ENCODE results near the gene MRPS31. TPM values are rescaled to one million over a fixed set of nuclear protein-coding genes. Genes with fewer than 3 reads are reported as not detected.
A peak's percentile ranks its signal among the peaks of the same experiment; 100 is the strongest.

The MRPS31 gene
- 25.5 TPM for total RNA-seq

DNA sequence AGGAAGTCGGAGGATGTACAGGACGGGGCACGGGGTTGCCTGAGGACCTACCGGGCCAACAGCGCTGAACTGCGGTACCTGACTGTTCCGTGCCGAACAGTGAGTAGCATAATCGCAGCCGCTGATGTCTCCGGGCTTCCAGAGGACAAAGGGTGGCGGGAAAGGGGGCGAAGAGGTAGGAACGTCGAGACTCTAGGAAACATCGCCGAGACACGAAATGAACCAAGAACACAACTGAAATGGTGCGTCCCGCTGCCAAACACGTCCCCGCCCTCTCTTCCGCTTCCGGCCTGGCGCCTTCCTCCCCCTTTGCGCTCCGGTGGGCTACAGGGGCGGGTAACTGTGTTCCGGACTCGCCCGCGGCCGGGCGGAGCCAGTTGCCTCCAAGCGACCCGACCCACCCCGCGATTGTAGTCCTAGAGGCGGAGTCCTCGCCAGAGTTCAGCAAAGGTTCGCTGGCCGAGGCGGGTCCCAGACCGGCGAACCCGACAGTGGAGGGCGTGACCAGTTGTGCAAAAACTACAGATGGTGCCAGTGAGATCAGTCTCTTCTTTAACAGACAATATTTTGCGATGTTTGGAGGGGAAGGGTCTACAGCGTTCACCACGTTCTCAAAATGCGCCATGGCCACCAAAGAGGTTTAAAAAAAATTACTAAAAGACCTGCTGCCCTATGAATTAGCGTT is at the start of gene MRPS31:
MRPS31 (minus strand) TSS at position 257 of the 685 bp plus-strand sequence; CDS start at position 203, 54 bp downstream.
- DNase-seq (ENCODE audit: low spot score) = peak; percentile 96

DNA sequence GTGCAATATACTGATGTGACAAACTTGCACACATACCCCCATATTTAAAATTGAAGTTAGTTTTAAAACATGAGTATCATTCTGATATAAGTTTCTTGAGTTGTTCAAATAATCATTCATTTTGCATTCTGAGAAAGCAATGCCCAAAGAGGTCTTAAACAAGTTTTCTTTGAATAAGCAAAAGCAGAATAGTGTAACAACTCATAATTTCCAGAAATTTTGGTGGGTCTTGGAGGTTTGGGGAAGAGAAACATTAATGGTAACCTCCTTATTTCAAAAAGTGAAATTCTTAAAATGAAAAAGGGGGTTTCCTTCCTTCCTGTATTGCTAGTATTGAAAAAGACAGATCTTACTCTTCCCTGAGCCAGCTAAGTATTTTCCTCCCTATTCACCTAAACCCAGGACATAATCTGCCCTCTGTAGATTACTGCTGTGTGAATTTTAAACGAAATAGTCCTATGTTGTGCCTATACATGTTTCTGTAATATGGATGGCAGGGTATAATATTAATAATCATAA is 48.9 kb upstream of the MRPS31 start:
- no peak for DNase-seq (ENCODE audit: low spot score)

DNA sequence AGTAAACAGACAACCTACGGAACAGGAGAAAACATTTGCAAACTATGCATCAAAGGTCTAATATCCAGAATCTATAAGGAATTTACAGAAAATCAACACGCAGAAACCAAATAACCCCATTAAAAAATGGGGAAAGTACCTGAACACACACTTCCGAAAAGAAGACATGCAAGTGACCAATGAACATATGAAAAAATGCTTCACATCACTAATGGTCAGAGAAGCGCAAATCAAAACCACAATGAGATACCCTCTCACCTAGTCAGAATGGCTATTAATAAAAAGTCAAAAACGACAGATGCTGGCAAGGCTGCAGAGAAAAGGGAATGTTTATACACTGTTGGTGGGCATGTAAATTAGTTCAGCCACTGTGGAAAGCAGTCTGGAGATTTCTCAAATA is 47.9 kb upstream of the MRPS31 start:
- DNase-seq (ENCODE audit: low spot score) = no peak

DNA sequence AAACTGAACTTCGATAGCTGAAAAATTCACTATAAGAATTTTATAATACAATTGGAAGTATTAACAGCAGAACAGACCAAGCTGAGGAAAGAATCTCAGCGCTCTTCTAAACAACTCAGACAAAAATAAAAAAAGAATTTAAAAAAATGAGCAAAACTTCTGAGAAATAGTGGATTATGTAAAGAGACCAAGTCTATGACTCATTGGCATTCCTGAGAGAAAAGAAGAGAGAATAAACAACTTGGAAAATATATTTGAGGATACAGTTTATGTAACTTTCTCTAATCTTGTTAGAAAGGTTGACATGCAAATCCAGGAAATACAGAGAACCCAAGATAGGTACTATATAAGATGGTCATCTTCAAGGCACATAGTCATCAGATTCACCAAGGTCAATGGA is 43.8 kb upstream of the MRPS31 start:
- DNase-seq (ENCODE audit: low spot score) = no peak

DNA sequence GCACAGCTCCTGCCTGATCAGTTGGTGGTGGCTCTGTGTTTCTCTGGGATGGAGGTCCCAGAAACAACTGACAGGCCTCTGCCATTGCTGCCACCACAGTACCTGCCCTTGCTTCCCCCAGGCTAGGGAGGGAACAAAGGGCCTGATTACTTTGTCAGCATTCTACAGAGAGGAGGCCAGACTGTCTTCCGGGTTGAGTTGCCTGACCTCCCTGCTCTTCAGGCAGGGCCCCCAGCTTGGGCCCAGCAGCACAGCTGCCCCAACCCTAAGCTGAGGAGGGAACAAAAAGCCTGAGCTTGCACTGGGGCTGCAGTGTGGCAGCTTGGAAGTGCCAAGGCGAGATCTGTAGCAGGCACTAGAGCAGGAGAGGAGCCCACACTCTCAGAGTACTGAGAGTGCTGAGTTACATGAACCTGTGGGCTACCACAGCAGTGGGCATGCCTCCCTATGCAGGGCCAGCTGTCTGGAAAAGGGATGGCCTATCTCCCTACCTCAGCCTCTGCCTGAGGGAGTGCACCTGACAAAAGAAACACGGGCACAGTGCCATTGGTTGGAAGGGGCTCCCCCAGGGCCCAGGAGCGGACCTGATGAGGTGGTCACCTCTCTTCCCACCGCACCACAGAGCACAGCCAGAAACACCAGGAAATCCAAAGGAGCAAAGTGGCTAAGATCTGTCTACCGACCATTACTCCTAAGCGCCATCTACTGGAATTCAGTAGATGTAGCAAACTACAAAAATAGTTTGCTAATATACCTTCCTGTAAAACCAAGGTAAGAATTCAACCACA is 42.9 kb upstream of the MRPS31 start:
- no peak for DNase-seq (ENCODE audit: low spot score)

DNA sequence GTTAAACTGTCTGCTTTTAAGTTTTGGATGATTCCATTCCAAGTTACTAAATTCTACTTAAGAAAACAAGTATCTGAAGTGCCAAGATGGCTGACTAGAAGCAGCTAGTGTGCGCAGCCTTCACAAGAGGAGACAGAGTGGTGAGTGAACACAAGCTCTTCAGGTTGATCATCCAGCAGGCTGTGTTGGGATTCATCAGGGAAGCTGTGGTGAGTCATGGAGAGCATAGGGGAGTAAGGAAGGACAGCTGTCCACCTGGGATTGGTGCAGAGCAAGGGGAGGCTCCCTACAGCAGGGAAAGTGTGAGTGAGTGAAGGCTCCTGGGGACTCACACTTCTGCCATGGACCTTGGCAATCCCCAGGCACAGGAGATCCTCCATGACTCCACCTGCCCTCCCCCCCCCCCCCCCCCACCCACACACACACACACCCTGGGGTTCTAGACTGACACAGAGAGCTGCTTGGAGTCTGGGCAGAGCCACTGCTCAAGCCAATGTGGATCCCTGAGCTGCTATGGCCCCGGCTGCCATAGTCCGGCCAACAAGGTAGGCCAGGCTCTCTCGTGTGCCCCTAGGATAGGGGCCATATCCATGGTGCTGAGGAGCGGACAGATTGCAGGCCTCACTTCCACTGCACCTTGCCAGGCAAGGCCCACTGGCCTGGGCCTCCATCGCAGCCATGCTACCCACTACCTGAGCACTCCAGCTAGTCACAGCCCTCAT is 41.9 kb upstream of the MRPS31 start:
- DNase-seq (ENCODE audit: low spot score) = no peak

DNA sequence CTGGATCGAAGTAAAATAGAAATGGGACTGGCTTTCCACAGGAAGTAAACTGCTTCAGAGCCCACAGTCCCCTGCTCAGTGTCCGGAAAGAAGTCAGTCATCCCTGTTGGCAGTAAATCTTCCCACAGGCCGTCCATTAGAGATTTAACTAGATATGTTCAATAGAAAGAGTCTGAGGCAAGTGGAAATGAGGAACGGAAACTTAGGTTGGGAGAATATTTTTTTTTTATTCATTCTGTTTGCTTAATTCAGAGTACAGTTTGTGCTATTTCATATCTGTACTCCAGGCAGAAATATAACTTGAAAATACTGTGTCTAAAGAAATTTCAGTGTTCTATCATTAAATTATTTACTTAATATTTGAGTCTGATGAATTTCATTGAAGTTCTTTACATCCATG is 41.1 kb upstream of the MRPS31 start:
- no peak for DNase-seq (ENCODE audit: low spot score)

DNA sequence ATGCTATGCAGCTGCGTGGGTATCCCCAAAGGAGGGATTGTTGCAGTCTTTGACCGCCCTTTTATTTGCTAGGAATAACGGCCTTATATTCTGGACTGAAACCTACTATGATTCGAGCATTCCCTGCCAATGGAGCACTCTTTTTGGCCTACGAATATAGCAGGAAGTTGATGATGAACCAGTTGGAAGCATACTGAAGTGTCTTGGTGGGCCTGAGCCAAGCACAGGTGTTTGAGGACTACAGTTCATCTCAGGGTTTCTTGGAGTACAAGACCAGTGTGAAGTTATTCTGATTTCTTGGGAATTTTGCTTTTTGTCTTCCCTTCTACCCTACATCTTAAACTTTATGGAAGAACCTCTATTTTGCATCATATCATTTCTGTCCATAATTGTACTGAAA is 38.5 kb upstream of the MRPS31 start:
- DNase-seq (ENCODE audit: low spot score) = no peak

DNA sequence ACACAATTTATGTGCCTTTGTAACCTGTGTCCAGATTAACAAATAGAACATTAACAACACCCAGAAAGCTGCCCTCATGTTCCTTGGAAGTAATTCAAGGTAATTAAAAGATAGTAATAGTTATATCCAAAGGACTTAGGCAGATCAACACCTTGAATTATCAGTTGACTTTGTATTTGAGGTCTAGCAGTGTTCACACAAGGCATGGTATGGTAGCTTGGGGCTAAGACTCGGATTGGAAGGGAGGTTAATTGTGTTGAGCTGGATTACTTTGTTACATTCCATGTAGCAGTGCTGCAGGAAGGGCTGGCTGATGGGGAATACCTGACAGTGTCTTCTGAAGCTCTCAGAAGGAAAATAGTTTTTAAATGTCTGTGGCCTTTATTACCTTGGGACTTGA is 35.3 kb upstream of the MRPS31 start:
- no peak for DNase-seq (ENCODE audit: low spot score)

DNA sequence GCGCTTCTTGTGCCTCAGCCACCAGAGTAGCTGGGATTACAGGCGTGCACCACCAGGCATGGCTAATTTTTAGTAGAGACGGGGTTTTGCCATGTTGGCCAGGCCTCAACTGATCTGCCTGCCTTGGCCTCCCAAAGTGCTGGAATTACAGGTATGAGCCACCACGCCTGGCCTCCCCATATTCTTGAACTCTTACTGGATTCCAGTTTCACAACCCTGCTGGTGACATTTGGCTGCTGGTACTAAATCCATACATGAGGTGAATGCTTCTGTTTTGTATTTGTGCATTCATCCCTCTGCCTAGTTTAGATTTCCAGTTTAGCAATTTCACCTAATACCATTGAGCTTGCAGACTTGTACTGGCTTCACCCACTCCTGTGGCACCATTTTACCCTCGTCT is 32.3 kb upstream of the MRPS31 start:
- no peak for DNase-seq (ENCODE audit: low spot score)

DNA sequence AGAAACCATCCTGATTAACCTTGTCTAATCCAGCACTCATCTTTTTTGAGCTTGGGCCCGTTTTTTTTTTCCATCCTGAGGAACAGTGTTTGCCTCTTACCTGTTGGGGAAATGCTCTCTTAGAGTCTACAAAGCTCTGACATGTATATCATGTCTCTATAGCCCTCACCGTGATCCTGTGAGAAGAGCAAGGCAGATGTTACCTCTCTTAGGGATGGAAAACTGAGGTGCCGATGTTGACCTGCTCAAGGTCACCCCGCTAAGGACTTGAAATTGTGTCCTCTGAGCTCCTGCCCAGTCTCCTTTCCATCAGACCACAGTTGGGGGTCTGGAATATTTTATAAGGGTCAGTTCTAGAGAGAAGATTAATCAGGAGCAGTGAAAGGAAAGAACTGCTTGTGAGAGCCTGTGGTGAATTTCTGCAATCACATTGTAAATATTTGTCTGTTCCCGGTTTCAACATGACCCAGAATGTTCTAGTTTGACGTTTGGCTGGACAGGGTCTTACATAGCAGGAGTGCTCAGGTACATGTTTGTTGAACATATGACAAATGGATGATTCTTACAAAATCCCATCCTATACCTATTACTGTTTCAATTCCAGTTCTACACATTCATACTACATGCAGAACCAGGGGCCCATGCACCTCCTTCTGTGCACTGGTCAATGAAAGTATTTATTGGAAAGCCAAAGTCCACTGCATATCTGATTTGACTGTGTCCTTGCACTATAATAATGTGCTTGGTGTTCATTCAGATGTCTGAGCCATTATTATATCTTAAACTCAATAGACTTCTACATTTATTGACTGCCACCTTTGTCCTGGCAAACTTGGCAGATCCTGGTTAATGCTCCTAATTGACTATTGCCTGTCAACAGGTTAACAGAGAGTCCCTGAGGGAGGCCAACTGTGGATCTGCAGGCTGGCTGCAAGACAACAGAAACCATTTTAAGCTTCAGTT is 30.5 kb upstream of the MRPS31 start:
- no peak for DNase-seq (ENCODE audit: low spot score)

DNA sequence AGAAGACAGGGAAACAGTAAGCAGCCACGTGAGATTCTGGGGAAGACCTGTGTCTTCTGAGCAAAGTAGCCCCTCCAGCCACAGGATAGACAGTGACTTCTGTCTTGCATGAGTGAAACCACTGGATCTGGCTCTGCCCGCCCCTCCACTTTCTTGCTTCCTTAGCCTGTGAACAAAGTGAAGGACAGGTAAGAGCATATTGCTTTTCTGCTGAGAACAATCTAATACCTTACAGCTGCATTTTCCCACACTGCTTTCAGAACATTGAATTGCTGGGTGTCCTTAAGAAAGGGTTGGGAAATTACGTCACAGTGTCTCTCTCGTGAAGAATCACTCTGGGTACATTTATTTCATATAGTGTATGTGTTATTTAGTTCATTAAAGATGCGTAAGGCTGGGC is 29.6 kb upstream of the MRPS31 start:
- no peak for DNase-seq (ENCODE audit: low spot score)

DNA sequence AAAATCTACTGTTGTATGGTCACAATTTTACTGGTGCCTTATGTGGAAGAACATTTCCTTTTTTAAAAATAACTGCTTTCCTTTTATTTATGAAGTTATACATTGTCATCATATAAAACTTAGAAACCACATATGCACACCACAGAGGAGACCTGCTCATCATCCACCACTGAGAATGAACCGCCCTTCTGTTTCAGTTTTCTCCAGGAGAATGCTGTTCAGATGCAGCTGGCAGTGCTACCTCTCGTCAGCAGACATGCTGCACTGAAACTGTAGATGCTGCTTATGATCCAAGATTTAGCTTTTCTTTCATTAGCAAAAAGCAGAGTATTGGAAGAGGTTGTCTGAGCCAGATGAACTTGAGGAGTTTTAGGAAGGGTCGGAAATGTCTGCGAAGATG is 28.5 kb upstream of the MRPS31 start:
- DNase-seq (ENCODE audit: low spot score) = no peak

DNA sequence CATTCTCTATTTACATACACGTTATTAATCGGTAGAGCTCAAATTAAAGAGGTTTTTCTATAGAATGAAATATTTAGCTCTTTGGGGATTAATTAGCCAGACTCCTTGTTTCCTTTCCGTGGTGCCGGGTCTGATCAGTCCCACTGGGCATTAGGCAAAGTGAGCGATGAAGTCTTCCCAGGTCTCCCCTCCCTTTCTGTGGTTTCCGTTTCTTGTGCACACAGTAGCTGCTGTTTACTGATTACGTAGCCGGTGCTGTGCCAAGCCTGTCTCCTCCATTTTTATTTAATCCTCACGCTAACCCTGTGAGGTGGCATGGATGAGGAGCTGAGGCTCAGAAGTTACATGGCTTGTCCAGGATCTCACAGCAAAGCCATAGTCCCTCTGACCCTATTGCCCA is 27.4 kb upstream of the MRPS31 start:
- DNase-seq (ENCODE audit: low spot score) = no peak

DNA sequence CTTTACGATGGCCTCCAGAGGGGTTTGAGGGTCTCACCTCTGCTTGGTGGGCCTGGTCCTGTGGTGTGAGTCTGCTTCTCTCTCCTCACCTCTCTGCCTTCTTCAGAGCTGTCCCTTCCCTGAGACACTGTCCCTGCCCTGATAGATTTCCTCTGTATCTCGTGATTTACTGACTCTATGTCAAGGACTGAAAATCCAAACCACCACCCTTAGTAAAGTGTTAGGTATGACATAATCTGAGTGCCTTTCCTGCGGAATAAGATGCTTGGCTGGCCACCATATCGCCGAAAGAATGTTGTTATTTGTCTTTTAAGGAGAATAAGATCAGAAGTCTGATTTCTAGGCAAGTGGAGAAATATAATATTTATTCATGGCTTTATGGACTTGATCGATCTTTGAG is 25.7 kb upstream of the MRPS31 start:
- no peak for DNase-seq (ENCODE audit: low spot score)

DNA sequence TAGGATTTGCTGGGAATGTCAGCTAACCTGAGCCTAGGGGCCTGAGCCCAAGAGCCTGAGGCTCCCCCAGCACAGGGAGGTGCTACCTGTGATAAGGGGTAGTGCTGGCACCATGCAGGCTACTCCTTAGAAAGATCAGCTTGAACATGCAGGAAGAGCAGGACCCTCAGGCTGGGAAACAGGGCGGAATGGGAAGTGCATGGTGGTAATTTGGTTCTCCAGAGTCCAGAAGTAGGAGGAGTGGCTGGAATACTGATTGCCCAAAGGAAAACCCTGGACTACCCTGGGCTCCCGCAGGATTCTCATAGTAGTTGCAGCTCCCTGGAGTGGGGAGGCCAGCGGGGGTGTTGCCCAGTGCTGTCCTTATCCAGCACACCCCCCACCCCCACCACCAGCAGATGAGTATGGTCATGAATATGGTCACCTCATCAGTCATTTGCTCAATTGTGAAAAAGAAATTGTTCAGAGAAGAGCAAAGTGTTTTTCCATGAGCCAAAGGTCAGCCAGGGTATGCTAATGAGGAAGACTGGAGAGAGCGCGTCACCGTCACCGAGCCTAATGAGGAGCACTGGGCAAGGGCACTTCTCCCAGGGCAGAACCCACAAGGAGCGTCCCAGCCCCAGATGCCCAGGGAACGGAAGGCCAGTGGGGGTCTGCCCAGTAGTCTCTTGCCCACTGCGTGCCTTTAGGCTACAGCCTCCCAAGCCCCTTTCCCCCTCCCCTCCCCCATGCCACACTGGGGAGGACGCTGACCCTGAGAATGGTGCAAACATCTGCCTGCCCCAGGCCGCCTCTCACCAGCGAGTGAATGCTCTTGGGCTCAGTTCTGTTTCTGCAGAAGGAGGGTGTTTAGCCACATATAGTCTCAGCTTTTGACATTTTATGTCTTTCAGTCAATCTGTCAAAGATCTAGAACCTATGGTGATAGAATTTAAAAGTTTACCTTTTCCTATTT is 23.7 kb upstream of the MRPS31 start:
- DNase-seq (ENCODE audit: low spot score) = no peak

DNA sequence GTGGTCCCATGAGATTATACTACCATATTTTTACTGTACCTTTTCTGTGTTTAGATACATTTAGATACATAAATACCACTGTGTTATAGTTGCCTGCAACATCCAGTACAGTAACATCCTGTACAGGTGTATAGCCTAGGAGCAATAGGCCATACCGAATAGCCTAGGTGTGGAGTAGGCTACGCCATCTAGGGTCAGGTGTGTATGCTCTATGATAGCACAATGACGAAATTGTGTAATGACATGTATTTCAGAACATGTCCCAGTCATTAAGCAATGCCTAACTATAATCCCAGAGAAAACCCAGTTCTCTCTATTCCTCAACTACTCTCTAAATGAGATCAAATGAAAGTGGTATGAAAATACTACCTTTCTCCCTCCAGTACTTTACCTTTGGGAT is 22.3 kb upstream of the MRPS31 start:
- DNase-seq (ENCODE audit: low spot score) = no peak

DNA sequence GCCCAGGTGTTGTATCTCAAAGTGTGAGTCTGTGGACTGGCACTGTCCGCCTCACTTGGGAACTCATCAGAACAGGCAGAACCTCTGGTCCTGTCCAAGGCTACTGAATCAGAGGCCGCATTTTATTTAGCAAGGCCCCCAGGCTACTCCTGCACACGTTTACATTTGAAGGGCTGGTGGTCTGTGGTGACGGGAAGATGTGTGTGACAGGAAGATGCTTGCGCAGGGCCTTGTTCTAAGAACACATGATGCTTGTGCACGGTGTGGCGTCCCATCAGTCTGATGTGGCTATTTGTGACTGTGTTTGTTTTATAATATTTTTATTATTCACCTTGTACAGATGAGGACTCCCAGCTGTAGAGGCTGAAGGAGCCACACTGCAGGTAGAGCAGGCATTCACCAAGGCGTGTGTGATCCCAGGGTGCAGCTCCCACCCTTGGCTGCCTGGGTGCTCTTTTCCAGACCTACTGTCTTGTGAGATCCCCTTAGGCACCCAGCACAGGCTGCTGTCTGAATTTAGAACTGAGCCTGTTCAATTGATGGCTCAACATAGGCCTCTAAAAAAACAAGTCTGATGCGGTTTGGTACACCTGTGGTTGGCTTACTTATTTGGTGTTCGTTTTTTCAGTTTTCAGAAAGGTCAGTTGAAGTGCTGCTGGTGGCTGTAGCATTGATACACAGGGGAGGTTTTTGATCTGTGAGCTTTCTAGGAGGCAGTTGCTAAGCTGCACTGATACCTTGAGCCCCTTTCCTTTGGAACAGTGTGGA is 21.5 kb upstream of the MRPS31 start:
- no peak for DNase-seq (ENCODE audit: low spot score)

DNA sequence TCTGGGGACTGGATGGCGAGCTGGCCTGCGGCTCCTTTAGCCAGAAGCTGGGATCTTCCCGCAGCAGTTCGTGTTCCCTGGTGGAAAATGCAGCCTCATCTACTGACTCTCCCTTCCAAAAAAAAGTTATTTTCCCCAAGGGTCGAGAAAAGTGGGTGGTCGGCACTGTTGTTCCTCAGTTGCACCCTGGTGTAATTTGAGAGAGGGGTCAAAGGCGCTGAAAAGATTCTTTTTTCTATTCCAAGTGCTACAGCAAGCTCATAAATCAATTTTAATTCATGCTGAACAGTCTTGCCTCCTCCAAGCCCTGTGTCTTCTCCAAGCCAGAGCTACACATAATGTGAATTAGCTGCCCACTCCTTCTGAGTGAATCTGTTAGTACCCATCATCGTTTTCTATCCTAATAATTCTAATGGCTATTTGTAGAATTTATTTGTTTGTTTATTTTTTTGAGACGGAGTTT is 19.2 kb upstream of the MRPS31 start:
- DNase-seq (ENCODE audit: low spot score) = no peak

All from ureter (tissue), 1 donor.